GM18507 (cell line): ENCODE data around the gene TRPM2.
"Not testable (repeated sequence)": the region's sequence is repeated elsewhere in the genome, so short reads cannot be mapped to it uniquely, and the experiment has no call there.

Experiments used
- DNase-seq: peaks from one replicate; pipeline ENCODE4 v3.0.0; 2011; ENCODE audit warnings: low read depth; ENCODE audit not compliant: insufficient read length; ENCODE audit errors: extremely low spot score
- FAIRE-seq: peaks from 2 replicates; lab custom pipeline; 2011; peaks lifted over from hg19 to GRCh38; lab: Jason Lieb, UNC

The TRPM2 gene

DNA sequence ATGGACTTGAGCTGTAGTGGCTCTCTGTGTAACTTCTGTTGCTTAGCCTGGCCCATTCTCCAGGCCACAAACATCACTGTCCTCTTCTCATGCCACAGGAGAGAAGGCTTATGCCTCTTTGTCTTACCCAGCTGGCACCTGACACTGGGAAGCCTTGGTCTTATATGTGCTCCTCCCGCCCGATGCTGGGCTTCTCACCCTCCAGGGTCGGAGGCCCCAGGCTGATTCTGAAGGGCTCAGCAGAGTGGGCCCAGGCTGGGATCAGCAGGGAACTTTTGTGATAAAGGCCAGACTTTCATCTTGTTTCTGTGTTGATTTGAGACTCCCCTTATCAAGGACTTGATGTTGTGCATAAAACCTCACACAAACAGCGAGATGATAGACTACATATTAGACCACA, 29.8 kb downstream of the TRPM2 start:
- DNase-seq: no peak
- FAIRE-seq: no peak

- DNase-seq (no peak), FAIRE-seq (no peak)
These were observed 31.5 kb downstream of the TRPM2 start for GRCh38 chr21:44384968-44385367.

DNA sequence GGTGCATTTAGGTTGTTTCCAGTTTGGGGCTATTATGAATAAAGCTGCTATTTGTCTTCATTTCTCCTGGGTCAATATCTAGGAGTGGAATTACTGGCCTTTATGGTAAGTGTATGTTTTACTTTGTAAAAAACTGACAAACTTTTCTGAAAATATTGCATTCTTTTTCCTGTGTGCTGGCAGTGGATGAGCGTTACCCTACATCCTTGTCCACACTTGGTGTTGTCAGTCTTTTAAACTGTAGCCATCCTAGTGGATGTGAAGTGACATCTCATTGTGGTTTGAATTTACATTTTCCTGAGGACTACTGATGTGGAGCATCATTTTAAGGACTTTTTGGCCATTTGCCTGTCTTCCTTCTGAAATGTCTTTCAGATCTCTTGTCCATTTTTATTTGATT, 35.9 kb downstream of the TRPM2 start:
- FAIRE-seq: no peak
- DNase-seq: no peak

- DNase-seq (no peak), FAIRE-seq (no peak)
These were observed 37.5 kb downstream of the TRPM2 start for GRCh38 chr21:44390886-44391285.

DNA sequence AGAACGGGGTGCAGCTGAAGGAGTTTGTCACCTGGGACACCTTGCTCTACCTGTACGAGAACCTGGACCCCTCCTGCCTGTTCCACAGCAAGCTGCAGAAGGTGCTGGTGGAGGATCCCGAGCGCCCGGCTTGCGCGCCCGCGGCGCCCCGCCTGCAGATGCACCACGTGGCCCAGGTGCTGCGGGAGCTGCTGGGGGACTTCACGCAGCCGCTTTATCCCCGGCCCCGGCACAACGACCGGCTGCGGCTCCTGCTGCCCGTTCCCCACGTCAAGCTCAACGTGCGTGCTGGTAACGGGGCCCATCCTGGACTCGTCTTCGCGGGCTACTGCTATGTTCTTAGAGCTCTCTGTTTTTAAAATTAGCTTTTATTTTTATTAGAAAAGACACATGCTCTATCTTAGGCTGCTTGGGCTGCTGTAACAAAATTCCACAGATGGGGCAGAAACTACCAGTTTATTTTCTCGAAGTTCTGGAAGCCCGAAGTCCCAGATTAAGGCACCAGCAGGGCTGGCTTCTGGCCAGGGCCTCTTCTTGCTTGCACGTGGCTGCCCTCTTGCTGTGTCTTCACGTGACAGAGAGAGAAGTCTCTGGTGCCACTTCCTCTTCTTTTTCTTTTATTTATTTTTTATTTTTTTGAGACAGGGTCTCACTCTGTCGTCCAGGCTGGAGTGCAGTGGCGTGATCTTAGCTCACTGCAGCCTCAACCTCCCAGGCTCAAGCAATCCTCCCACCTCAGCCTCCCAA, 38.1 kb downstream of the TRPM2 start:
- DNase-seq (no peak), FAIRE-seq (no peak)

DNA sequence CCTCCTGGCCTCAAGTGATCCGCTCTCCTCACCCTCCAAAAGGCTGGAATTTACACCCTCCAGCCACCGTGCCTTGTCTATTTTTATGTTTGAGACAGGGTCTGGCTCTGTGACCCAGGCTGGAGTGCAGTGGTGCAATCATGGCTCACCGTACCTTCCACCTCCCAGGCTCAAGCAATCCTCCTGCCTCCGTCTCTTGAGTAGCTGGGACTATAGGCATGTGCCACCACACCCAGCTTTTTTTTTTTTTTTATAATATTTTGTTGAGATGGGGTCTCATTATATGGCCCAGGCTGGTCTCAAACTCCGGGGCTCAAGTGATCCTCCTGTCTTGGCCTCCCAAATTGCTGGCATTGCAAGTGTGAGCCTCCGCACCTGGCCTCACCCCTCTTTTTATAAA, 38.8 kb downstream of the TRPM2 start:
- DNase-seq (no peak), FAIRE-seq (no peak)

DNA sequence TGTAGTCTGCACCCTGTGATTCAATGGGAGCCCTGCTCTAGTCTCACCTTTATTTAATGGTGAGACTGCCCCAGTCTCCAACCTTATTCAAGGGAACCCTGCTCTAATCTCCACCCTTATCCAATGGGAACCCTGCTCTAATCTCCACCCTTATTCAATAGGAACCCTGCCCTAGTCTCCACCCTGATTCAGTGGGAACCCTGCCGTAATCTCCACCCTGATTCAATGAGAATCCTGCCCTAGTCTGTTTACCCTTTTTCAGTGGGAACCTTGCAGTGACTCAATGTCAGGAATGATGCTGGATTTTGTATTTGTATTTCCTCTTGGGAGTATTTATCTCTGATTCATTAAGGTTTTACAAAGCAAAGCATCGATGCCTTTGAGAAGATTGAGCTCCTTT, 39.5 kb downstream of the TRPM2 start:
- DNase-seq (no peak), FAIRE-seq (no peak)

DNA sequence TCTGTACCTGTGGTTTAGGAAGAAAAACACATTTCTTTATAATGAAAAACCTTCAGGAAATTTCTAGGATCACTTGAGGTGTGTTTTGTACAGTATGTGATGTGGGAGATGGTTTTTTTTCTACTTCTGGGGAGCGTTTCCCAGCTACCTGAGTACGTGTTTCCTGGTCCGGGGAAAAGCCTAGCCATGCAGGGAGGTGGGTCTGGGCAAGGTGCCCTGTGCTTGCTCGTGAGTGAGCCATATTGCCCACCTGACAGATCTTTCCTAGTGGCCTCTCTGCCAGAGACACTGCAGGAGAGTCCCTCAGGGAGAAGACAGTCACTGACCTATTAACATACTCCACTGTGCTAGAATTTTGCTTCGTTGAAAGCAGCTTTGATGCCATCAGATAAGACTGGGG, 41.3 kb downstream of the TRPM2 start:
- no peak for DNase-seq
- FAIRE-seq: no peak

DNA sequence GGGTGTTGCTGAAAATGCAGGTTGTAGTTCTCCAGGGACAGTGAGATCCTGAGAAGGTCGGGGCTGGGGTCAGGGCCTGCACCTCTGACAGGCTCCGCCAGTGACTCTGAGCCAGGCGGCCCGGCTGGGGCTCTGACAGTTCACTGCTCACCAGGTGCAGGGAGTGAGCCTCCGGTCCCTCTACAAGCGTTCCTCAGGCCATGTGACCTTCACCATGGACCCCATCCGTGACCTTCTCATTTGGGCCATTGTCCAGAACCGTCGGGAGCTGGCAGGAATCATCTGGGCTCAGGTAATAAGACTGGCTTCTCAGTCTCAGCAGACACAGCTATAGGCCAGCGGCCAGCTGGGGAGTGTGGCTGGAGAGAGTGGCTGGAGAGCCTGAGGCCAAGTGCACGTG, 41.8 kb downstream of the TRPM2 start:
- FAIRE-seq (no peak), DNase-seq (no peak)

DNA sequence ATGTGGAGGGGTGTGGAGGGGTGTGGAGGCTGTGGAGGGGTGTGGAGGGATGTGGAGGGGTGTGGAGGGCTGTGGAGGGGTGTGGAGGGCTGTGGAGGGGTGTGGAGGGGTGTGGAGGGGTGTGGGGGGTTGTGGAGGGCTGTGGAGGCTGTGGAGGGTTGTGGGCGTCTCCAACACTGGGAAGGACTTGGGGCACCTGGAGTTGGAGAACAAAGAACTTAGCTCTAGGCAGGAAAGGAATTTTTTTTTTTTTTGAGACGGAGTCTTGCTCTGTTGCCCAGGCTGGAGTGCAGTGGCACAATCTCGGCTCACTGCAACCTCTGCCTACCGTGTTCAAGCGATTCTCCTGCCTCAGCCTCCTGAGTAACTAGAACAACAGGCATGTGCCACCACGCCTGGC, 43.4 kb downstream of the TRPM2 start:
- FAIRE-seq, DNase-seq: not testable (repeated sequence)

DNA sequence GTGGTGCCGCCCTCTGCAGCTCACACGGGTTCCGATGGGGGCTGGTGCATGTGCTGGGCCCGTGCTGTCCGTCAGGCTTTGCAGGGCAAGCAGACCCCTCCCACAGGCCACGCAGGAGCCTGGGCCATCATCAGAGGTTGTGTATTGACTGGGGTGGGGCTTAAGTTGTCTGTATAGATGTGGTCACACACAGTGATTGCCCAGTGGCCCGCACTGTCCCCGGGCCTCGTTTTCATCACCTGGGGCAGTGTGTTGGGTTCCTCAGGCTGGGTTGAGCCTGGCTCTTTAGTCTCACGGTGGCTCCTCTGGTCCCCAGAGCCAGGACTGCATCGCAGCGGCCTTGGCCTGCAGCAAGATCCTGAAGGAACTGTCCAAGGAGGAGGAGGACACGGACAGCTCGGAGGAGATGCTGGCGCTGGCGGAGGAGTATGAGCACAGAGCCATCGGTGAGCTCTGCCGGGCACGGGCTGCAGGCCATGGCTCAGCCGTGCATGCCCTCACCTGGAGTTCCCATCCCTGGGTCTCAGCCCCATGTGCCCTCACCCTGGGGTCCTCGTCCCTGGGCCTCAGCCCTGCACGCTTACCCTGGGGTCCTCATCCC, 44.1 kb downstream of the TRPM2 start:
- DNase-seq: no peak
- no peak for FAIRE-seq

DNA sequence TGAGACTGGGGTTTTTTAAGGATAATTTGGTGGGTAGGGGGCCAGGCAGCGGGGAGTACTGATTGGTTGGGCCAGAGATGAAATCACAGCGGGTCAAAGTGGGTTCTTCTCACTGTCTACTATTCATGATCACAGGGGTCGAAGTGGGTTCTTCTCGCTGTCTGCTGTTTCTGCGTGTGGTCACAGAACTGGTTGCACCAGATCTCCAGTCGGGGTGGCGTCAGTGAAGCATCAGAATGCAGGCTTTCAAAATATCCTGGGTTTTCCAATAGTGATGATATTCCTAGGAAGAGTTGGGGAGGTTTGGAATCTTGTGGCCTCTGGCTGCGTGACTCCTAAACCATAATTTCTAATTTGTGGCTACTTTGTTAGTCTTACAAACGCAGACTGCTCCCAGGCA, 45.1 kb downstream of the TRPM2 start:
- DNase-seq: no peak
- no peak for FAIRE-seq

GRCh38 chr21:44399151-44399954, 45.9 kb downstream of the TRPM2 start:
- DNase-seq: no peak
- FAIRE-seq: no peak

DNA sequence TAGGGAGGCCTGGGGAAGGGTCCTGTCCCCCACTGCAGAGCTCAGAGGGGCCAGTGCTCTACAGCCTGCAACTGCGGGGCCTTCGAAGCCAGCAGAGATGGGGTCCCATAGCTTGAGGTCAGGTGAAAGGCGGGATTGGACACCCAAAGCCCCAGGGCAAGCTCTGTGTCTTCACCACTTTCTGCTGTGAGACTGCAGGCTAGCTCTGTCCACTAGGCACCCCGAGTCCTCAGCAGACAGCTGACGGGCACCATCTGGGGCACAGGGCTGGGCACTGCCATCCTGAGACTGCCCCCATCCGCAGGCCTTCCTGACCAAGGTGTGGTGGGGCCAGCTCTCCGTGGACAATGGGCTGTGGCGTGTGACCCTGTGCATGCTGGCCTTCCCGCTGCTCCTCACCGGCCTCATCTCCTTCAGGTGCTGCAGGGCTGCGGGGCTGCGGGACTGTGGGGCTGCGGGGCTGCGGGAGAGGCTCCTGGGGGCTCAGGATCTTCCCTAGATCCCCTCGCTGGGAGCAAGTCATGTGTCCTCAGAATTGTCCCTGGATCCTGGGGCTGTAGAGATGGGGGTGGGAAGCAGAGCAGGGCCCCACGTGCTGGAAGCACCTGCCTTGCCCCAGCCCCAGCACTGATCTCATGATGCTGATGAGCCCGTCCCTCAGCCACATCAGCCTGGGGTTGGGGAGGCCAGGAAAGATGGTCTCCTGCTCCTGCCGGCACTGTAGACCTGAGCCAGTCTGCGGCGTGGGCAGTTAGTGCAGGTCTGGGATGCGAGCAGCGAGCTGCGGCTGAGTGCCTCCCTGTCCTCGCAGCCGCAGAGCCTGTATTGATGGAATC, 46.8 kb downstream of the TRPM2 start:
- DNase-seq (no peak), FAIRE-seq (no peak)

- FAIRE-seq (no peak), DNase-seq (no peak)
These were observed 47.5 kb downstream of the TRPM2 start for GRCh38 chr21:44400791-44401385.

DNA sequence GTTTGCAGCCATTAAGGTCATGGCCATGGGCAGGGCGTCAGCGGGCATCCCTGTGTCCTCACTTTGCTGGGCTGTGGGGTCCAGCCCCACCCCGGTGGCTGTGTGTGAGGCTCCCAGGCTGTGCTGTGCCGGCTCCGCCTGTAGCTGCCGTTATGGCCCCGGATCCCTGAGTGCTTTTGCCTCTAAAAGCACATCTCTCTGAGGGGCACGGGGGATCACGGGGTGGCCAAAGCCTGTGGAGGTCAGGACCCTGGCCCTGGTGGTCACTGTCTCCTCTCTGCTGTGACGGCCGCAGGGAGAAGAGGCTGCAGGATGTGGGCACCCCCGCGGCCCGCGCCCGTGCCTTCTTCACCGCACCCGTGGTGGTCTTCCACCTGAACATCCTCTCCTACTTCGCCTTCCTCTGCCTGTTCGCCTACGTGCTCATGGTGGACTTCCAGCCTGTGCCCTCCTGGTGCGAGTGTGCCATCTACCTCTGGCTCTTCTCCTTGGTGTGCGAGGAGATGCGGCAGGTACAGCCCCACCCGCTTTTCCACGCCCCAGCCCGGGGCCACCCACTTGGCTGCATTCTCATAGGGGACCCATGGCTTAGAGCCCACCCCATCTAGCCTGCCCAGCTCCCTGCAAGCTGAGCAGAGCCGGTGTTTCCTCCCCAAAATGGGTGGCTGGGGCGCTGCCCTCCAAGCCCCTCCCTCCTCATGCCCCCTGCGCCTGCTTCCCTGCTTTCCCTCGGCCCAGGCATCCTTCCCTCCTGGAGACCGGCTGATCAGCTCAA, 48.2 kb downstream of the TRPM2 start:
- FAIRE-seq: no peak
- no peak for DNase-seq

DNA sequence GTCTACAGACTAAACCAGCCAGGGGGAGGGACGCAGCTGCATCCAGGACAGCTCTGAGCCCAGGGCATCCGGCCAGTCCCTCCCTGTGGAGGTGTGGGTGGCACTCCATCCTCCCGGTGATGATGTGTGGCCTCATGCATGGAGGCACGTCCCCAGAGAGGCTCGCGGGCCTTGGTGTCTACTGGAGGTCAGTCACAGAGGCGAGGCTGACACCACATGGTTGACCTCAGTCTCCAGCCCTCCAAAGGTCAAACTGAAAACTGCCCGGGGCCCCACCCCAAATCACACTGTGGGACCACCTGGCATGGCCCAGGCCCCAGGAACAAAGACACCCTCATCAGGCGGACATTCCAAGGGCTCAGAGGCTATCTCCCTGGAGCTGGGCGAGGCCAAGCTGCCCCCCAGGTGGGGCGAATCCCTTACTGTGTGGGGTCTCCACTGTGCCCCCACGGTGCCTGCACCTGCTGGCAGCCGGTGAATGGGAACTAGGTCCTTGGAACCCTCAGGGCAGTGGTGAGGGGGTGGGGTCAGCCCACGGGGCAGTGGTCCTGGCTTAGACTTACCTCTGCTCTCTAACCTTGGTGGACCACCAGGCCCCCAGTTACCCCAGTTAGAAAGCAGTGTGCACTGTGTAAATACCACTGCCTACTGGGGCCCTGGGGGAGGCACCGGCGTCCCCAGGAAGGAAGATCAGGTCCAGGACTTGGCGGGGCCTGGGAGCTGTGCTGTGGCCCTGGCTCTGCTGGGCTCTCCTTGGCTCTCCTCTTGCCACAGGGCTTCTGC, 49.1 kb downstream of the TRPM2 start:
- FAIRE-seq: no peak

More for the DNA sequence above, 49.1 kb downstream of the TRPM2 start:
- DNase-seq: no peak
